Activated effector memory CD4-positive, alpha-beta T cell treated with anti-CD3 and anti-CD28 coated beads, Interleukin-2, amount 50 U/mL, for 16 hours (primary cell): Measurements from ENCODE around the gene IFI27L1.

Source experiments
- DNase-seq: peaks from one replicate; pipeline ENCODE4 v3.0.0-alpha.2; 2020

Gene IFI27L1

GRCh38 chr14:94080621-94081385 is at the start of gene IFI27L1, which contains the start of gene DDX24:
TSS of gene IFI27L1 (plus strand) at chr14:94081310. CDS start at chr14:94096938, 15,628 bp downstream.
TSS of gene DDX24 (minus strand) at chr14:94081202. CDS start at chr14:94079742, 1,460 bp downstream.
- DNase-seq: peak; percentile 99

- no peak for DNase-seq
These were observed 49.2 kb upstream of the IFI27L1 start for GRCh38 chr14:94031883-94032279.

- DNase-seq: no peak
These were observed 46.2 kb upstream of the IFI27L1 start for GRCh38 chr14:94034886-94035285.

GRCh38 chr14:94036313-94037167 is 44.6 kb upstream of the IFI27L1 start:
- DNase-seq: peak; percentile 91

- no peak for DNase-seq
These were observed 43.2 kb upstream of the IFI27L1 start for GRCh38 chr14:94037954-94038353.

GRCh38 chr14:94038510-94038909 is 42.6 kb upstream of the IFI27L1 start:
- DNase-seq: no peak

- DNase-seq: no peak
These were observed 42.0 kb upstream of the IFI27L1 start for GRCh38 chr14:94038921-94039629.

GRCh38 chr14:94040247-94040646 is 40.9 kb upstream of the IFI27L1 start:
- DNase-seq: no peak

- DNase-seq: no peak
These were observed 40.3 kb upstream of the IFI27L1 start for GRCh38 chr14:94040796-94041195.

- DNase-seq: no peak
These were observed 39.4 kb upstream of the IFI27L1 start for GRCh38 chr14:94041551-94042346.

- no peak for DNase-seq
These were observed 38.5 kb upstream of the IFI27L1 start for GRCh38 chr14:94042433-94043091.

- peak; percentile 60 for DNase-seq
These were observed 37.9 kb upstream of the IFI27L1 start for GRCh38 chr14:94043111-94043755.

- peak; percentile 49 for DNase-seq
These were observed 37.2 kb upstream of the IFI27L1 start for GRCh38 chr14:94043756-94044475.

- peak; percentile 61 for DNase-seq
These were observed 36.5 kb upstream of the IFI27L1 start for GRCh38 chr14:94044476-94045091.

- peak; percentile 59 for DNase-seq
These were observed 36.0 kb upstream of the IFI27L1 start for GRCh38 chr14:94045101-94045500.

- DNase-seq: peak; percentile 60
These were observed 35.4 kb upstream of the IFI27L1 start for GRCh38 chr14:94045563-94046345.

GRCh38 chr14:94046696-94047250 is 34.3 kb upstream of the IFI27L1 start:
- peak; percentile 52 for DNase-seq

- peak; percentile 60 for DNase-seq
These were observed 33.5 kb upstream of the IFI27L1 start for GRCh38 chr14:94047581-94047980.
